H1 (cell line): ENCODE results near the gene SNX13. TPM values are rescaled to one million over a fixed set of nuclear protein-coding genes. Genes with fewer than 3 reads are reported as not detected.

ENCODE experiments used
- NRF1 ChIP-seq: IDR thresholded peaks from 2 replicates; pipeline ENCODE4 v1.6.1; 2011; ENCODE audit warnings: mild to moderate bottlenecking, low read depth, low read length, improper control_type of control experiment
- RBBP5 ChIP-seq: IDR thresholded peaks from 2 replicates; pipeline ENCODE4 v1.7.1; 2012; ENCODE audit warnings: low read depth, mild to moderate bottlenecking, inconsistent platforms, low read length, moderate library complexity, borderline replicate concordance
- SIX5 ChIP-seq: IDR thresholded peaks from 2 replicates; pipeline ENCODE4 v1.6.1; 2011; ENCODE audit warnings: mild to moderate bottlenecking, low read depth, low read length
- SP4 ChIP-seq: IDR thresholded peaks from 2 replicates; pipeline ENCODE4 v1.6.1; 2012; ENCODE audit warnings: low read length, inconsistent platforms
- TBP ChIP-seq: IDR thresholded peaks from 2 replicates; pipeline ENCODE4 v1.6.1; 2011; ENCODE audit warnings: low read depth, low read length, improper control_type of control experiment
- polyA plus RNA-seq, 7 experiments: library from polyadenylated mRNA; depleted of rRNA in 3 of 7; stranded (reverse) in 5 of 7; unstranded in 2 of 7; fragments of >200 nt in 5 of 7; fragments of 200-250 nt in 2 of 7; gene quantifications; 1 replicate in 5 of 7; 2 replicates in 1 of 7; 4 replicates in 1 of 7; pipeline versions ENCODE4 v1.2.1 to v1.2.3, GENCODE V29; 2011 to 2013; ENCODE audit warnings: missing spikeins in 2 of 7, mixed read lengths in 2 of 7
- total RNA-seq: library from RNA; stranded (reverse); fragmentation: NEBNext Ultra II Directional; extraction: Animal tissue kit (Norgen Biotek cat#: 25700); gene quantifications from 2 replicates; pipeline ENCODE4 v1.2.1, GENCODE V29; 2021
- TF ChIP-seq, protein P1 (sequence below): fragments of 300-600 bp; sonication (generic); IDR thresholded peaks from 2 replicates; pipeline ENCODE4 v1.7.1; 2012; ENCODE audit warnings: low read length, moderate library complexity, mild to moderate bottlenecking, inconsistent platforms; ENCODE audit not compliant: insufficient replicate concordance
- TF ChIP-seq, protein P2 (sequence below), 3 experiments: IDR thresholded peaks; 1 replicate in 2 of 3; 2 replicates in 1 of 3; pipeline versions ENCODE4 v1.5.1 to v1.6.1; 2011; ENCODE audit warnings: low read length in 3 of 3, mild to moderate bottlenecking in 3 of 3, inconsistent platforms in 2 of 3, low read depth in 1 of 3, moderate library complexity in 1 of 3; ENCODE audit not compliant: insufficient read depth in 1 of 3; ENCODE audit errors: control extremely low read depth in 1 of 3

Gene SNX13
- total and polyA plus RNA-seq, 2 of the 8 experiments (the other 6 are each of a cell fraction or from before 2014, with no cell fraction given) = 5.5 to 27.4 TPM

GRCh38 chr7:17940951-17941431 is 697 bp upstream of the SNX13 start (continued):
- TF ChIP-seq, protein P1, sequence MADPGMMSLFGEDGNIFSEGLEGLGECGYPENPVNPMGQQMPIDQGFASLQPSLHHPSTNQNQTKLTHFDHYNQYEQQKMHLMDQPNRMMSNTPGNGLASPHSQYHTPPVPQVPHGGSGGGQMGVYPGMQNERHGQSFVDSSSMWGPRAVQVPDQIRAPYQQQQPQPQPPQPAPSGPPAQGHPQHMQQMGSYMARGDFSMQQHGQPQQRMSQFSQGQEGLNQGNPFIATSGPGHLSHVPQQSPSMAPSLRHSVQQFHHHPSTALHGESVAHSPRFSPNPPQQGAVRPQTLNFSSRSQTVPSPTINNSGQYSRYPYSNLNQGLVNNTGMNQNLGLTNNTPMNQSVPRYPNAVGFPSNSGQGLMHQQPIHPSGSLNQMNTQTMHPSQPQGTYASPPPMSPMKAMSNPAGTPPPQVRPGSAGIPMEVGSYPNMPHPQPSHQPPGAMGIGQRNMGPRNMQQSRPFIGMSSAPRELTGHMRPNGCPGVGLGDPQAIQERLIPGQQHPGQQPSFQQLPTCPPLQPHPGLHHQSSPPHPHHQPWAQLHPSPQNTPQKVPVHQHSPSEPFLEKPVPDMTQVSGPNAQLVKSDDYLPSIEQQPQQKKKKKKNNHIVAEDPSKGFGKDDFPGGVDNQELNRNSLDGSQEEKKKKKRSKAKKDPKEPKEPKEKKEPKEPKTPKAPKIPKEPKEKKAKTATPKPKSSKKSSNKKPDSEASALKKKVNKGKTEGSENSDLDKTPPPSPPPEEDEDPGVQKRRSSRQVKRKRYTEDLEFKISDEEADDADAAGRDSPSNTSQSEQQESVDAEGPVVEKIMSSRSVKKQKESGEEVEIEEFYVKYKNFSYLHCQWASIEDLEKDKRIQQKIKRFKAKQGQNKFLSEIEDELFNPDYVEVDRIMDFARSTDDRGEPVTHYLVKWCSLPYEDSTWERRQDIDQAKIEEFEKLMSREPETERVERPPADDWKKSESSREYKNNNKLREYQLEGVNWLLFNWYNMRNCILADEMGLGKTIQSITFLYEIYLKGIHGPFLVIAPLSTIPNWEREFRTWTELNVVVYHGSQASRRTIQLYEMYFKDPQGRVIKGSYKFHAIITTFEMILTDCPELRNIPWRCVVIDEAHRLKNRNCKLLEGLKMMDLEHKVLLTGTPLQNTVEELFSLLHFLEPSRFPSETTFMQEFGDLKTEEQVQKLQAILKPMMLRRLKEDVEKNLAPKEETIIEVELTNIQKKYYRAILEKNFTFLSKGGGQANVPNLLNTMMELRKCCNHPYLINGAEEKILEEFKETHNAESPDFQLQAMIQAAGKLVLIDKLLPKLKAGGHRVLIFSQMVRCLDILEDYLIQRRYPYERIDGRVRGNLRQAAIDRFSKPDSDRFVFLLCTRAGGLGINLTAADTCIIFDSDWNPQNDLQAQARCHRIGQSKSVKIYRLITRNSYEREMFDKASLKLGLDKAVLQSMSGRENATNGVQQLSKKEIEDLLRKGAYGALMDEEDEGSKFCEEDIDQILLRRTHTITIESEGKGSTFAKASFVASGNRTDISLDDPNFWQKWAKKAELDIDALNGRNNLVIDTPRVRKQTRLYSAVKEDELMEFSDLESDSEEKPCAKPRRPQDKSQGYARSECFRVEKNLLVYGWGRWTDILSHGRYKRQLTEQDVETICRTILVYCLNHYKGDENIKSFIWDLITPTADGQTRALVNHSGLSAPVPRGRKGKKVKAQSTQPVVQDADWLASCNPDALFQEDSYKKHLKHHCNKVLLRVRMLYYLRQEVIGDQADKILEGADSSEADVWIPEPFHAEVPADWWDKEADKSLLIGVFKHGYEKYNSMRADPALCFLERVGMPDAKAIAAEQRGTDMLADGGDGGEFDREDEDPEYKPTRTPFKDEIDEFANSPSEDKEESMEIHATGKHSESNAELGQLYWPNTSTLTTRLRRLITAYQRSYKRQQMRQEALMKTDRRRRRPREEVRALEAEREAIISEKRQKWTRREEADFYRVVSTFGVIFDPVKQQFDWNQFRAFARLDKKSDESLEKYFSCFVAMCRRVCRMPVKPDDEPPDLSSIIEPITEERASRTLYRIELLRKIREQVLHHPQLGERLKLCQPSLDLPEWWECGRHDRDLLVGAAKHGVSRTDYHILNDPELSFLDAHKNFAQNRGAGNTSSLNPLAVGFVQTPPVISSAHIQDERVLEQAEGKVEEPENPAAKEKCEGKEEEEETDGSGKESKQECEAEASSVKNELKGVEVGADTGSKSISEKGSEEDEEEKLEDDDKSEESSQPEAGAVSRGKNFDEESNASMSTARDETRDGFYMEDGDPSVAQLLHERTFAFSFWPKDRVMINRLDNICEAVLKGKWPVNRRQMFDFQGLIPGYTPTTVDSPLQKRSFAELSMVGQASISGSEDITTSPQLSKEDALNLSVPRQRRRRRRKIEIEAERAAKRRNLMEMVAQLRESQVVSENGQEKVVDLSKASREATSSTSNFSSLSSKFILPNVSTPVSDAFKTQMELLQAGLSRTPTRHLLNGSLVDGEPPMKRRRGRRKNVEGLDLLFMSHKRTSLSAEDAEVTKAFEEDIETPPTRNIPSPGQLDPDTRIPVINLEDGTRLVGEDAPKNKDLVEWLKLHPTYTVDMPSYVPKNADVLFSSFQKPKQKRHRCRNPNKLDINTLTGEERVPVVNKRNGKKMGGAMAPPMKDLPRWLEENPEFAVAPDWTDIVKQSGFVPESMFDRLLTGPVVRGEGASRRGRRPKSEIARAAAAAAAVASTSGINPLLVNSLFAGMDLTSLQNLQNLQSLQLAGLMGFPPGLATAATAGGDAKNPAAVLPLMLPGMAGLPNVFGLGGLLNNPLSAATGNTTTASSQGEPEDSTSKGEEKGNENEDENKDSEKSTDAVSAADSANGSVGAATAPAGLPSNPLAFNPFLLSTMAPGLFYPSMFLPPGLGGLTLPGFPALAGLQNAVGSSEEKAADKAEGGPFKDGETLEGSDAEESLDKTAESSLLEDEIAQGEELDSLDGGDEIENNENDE = no peak
- TF ChIP-seq TBP (no peak), NRF1 (no peak), SP4 (no peak), SIX5 (no peak), RBBP5 (no peak)
- TF ChIP-seq, protein P2, sequence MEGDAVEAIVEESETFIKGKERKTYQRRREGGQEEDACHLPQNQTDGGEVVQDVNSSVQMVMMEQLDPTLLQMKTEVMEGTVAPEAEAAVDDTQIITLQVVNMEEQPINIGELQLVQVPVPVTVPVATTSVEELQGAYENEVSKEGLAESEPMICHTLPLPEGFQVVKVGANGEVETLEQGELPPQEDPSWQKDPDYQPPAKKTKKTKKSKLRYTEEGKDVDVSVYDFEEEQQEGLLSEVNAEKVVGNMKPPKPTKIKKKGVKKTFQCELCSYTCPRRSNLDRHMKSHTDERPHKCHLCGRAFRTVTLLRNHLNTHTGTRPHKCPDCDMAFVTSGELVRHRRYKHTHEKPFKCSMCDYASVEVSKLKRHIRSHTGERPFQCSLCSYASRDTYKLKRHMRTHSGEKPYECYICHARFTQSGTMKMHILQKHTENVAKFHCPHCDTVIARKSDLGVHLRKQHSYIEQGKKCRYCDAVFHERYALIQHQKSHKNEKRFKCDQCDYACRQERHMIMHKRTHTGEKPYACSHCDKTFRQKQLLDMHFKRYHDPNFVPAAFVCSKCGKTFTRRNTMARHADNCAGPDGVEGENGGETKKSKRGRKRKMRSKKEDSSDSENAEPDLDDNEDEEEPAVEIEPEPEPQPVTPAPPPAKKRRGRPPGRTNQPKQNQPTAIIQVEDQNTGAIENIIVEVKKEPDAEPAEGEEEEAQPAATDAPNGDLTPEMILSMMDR (IDR thresholded peaks at IDR 0.05; ENCODE audit: control extremely low read depth in 1 of 3, insufficient read depth in 1 of 3, low read depth in 1 of 3, low read length in 3 of 3) = no peak
